ENCODE results near the gene SPPL2A. TPM values are rescaled to one million over a fixed set of nuclear protein-coding genes. Genes with fewer than 3 reads are reported as not detected.
A peak's percentile ranks its signal among the peaks of the same experiment; 100 is the strongest.
"Not testable (repeated sequence)": the region's sequence is repeated elsewhere in the genome, so short reads cannot be mapped to it uniquely, and the experiment has no call there.

Gene SPPL2A
- total and polyA plus RNA-seq, 7 experiments from 2014 or later = 40.6 to 100 (median 54.2) TPM

DNA sequence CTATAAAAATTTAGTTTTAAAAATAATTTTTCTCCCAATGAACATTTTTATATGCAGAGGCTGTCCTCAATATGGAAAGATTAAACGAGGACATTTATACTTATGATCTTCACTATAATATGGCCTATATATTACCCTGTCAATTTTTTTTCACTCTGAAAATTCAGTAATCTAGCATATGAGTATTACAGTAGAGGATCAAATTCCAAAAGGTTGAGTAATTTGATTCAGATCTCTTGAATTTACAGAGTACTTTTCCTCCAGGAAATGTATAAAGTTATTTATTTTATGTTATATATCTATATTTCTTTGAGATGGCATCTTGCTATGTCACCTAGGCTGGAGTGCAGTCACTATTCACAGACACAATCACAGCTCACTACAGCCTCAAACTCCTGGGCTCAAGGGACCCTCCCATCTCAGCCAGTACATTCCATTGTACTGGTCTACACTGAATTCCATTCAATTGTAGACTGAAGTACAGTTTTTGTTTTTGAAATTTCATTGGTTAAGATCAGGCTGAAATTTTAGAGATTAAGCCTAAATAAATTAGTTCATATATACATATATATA lies 62.7 kb downstream of the SPPL2A start:
- no peak overlapping the region for H3K4me3 Mint-ChIP-seq
- H3K36me3 Mint-ChIP-seq = peaks cover 0 to 12% (median 4%) of the 10 kb centered on the region in 5 donors
- H3K4me1 ChIP-seq (ENCODE audit: control insufficient read depth in 2 of 2, insufficient read depth in 2 of 2, low read length in 2 of 2) = no peaks in the 10 kb centered on the region
- H3K9me3 Mint-ChIP-seq = no peaks in the 10 kb centered on the region
- no peak overlapping the region for H3K4me3 ChIP-seq (ENCODE audit: low read length)
- H3K27me3 ChIP-seq (ENCODE audit: control insufficient read depth in 2 of 2, insufficient read depth in 2 of 2, low read length in 2 of 2) = no peaks in the 10 kb centered on the region
- H3K9me3 ChIP-seq (ENCODE audit: control insufficient read depth in 2 of 3, low read length in 3 of 3) = no peaks in the 10 kb centered on the region
- no peak overlapping the region for H3K27ac Mint-ChIP-seq
- intact Hi-C loops (cut with micrococcal nuclease) = no loop called here
- no peak overlapping the region for H3K27ac ChIP-seq (ENCODE audit: low read depth, low read length)
- DNase-seq = no peak
- ChIA-PET CTCF (no interaction called here), POLR2A (no interaction called here)
- no peaks in the 10 kb centered on the region for H3K4me1 Mint-ChIP-seq
- ATAC-seq = no peak
- no peaks in the 10 kb centered on the region for H3K27me3 Mint-ChIP-seq
- H3K36me3 ChIP-seq (ENCODE audit: control insufficient read depth in 2 of 3, insufficient read depth in 3 of 3, low read length in 3 of 3) = no peaks in the 10 kb centered on the region

DNA sequence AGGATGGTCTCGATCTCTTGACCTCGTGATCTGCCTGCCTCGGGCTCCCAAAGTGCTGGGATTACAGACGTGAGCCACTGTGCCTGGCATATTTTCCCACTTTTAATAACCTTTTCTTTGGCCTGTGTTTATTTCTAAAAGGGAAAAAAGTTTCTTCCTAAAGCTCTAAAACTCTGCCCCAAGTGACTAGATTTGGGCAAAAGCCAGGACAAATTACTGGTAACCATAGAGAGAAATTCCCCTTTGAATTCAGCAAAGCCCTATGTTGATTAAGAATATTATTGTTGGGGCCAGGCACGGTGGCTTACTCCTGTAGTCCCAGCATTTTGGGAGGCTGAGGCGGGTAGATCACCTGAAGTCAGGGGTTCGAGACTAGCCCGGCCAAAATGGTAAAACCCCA lies 67.4 kb downstream of the SPPL2A start:
- no peaks in the 10 kb centered on the region for H3K27me3 Mint-ChIP-seq
- ChIA-PET POLR2A (no interaction called here), CTCF (no interaction called here)
- ATAC-seq = no peak
- H3K9me3 Mint-ChIP-seq = no peaks in the 10 kb centered on the region
- intact Hi-C loops (cut with micrococcal nuclease) = no loop called here
- H3K27me3 ChIP-seq (ENCODE audit: control insufficient read depth in 2 of 2, insufficient read depth in 2 of 2, low read length in 2 of 2) = no peaks in the 10 kb centered on the region
- H3K9me3 ChIP-seq (ENCODE audit: control insufficient read depth in 2 of 3, low read length in 3 of 3) = no peaks in the 10 kb centered on the region
- H3K4me3 ChIP-seq (ENCODE audit: low read length) = no peak overlapping the region
- H3K4me3 Mint-ChIP-seq = no peak overlapping the region
- H3K36me3 Mint-ChIP-seq = peaks cover 0 to 8% (median 3%) of the 10 kb centered on the region in 5 donors
- no peak for DNase-seq
- no peaks in the 10 kb centered on the region for H3K4me1 ChIP-seq (ENCODE audit: control insufficient read depth in 2 of 2, insufficient read depth in 2 of 2, low read length in 2 of 2)
- no peak overlapping the region for H3K27ac ChIP-seq (ENCODE audit: low read depth, low read length)
- H3K27ac Mint-ChIP-seq = no peak overlapping the region
- no peaks in the 10 kb centered on the region for H3K36me3 ChIP-seq (ENCODE audit: control insufficient read depth in 2 of 3, insufficient read depth in 3 of 3, low read length in 3 of 3)
- peaks cover 0 to 2% (median 0%) of the 10 kb centered on the region in 7 donors for H3K4me1 Mint-ChIP-seq

DNA sequence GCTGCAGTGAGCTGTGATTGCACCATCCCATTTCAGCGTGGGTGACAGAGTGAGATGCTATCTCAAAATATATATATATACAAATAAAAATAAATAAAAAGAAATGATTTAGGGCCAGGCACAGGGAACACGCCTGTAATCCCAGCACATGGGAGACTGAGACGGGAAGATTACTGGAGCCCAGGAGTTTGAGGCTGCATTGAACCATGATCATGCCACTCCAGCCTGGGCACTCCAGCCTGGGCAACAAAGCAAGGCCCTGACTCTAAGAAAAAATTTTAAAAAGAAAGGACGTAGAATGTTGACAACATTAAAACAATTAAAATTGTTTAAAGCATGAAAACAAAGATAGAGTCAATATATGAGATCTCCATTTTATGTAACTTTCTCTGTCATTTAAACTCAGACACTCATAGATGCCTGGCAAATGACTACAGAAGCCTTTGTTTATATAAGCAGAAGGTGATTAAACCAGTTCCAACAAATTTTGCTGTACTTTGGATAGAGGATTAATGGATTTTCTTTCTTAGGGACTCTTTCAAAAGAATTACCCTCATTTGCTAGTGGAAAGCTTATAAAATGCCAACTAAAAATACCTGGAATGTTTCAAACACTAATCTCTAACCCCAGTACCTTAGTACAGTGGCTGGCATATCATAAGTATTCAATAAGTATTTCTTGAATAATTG lies 68.3 kb downstream of the SPPL2A start:
- H3K36me3 Mint-ChIP-seq = peaks cover 0 to 8% (median 2%) of the 10 kb centered on the region in 5 donors
- POLR2A ChIA-PET = interaction anchor here (1.1 kb wide), 1 partner anchor 11 kb away, joined by 4 read pairs; no protein-coding TSS in a partner anchor
- ATAC-seq = no peak

DNA sequence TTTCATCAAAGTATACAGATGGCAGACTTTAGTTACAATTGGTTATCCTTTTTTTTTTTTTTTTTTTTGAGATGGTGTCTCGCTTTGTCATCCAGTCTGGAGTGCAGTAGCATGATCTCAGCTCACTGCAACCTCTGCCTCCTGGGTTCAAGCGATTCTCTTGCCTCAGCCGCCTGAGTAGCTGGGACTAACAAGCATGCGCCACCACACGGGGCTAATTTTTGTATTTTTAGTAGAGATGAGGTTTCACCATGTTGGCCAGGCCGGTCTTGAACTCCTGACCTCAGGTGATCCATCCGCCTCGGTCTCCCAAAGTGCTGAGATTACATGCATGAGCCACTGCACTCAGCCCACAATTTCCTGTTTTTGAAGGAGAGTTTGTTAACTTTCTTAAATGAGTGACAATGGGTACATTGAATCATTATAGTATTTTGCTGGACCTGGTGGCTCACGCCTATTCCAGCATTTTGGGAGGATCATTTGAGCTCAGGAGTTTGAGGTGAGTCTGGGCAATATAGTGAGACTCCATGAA lies 70.8 kb downstream of the SPPL2A start:
- DNase-seq; H3K4me3 ChIP-seq (ENCODE audit: low read length); H3K4me1 ChIP-seq (ENCODE audit: control insufficient read depth in 2 of 2, insufficient read depth in 2 of 2, low read length in 2 of 2); POLR2A ChIA-PET; H3K27me3 ChIP-seq (ENCODE audit: control insufficient read depth in 2 of 2, insufficient read depth in 2 of 2, low read length in 2 of 2); ATAC-seq; H3K9me3 ChIP-seq (ENCODE audit: control insufficient read depth in 2 of 3, low read length in 3 of 3); H3K27ac Mint-ChIP-seq; CTCF ChIA-PET; H3K4me1 Mint-ChIP-seq; H3K4me3 Mint-ChIP-seq; H3K27me3 Mint-ChIP-seq; H3K9me3 Mint-ChIP-seq; H3K36me3 ChIP-seq (ENCODE audit: control insufficient read depth in 2 of 3, insufficient read depth in 3 of 3, low read length in 3 of 3); H3K36me3 Mint-ChIP-seq; intact Hi-C loops (cut with micrococcal nuclease); H3K27ac ChIP-seq (ENCODE audit: low read depth, low read length): not testable (repeated sequence)

More for the DNA sequence above, 68.3 kb downstream of the SPPL2A start:
- no peak for DNase-seq
- Mint-ChIP-seq H3K27me3 (no peaks in the 10 kb centered on the region), H3K4me1 (peaks cover 0 to 2% (median 0%) of the 10 kb centered on the region in 7 donors), H3K4me3 (no peak overlapping the region), H3K9me3 (no peaks in the 10 kb centered on the region), H3K27ac (no peak overlapping the region)
- Histone ChIP-seq H3K9me3 (ENCODE audit: control insufficient read depth in 2 of 3, low read length in 3 of 3) (no peaks in the 10 kb centered on the region), H3K27ac (ENCODE audit: low read depth, low read length) (no peak overlapping the region), H3K36me3 (ENCODE audit: control insufficient read depth in 2 of 3, insufficient read depth in 3 of 3, low read length in 3 of 3) (no peaks in the 10 kb centered on the region), H3K4me1 (ENCODE audit: control insufficient read depth in 2 of 2, insufficient read depth in 2 of 2, low read length in 2 of 2) (no peaks in the 10 kb centered on the region), H3K4me3 (ENCODE audit: low read length) (no peak overlapping the region), H3K27me3 (ENCODE audit: control insufficient read depth in 2 of 2, insufficient read depth in 2 of 2, low read length in 2 of 2) (no peaks in the 10 kb centered on the region)
- CTCF ChIA-PET = no interaction called here
- intact Hi-C loops (cut with micrococcal nuclease) = no loop called here

DNA sequence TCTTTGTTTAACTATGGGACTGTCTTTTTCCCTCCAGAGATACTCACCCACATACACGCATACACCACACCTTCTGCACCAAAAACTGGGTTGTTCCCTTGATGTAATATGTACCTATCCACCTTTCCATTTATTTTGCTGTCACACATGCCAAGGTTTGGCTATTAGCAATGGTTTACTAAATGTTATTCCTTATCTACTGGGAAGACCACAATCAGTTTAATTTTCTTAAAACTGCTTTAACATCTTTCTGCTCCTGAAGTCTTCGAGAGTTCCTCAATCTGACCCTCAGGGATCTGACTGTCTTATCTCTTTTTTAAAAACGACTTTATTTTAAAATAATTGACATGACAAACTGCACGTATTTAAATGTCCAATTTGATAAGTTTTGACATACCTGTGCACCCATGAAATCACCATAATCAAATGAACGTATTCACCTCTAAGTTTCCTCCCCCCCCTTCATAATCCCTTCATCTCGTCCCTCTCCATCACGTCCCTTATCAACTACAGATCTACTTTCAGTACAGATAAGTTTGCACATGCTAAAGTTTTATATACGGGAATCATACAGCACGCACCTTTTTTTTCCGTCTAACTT lies 78.1 kb downstream of the SPPL2A start:
- intact Hi-C loops (cut with micrococcal nuclease) = loop anchor here (2.0 to 10.0 kb wide), 5 partner anchors 19 to 1875 kb away; partner anchors contain the start of genes CEP152 (in 1 of the 2), COPS2 (in 1 of the 2), EID1 (in 1 of the 2) and GABPB1 (in 1 of the 2)
- peaks cover 16 to 26% of the 10 kb centered on the region in 2 donors for H3K4me1 ChIP-seq (ENCODE audit: control insufficient read depth in 2 of 2, insufficient read depth in 2 of 2, low read length in 2 of 2)
- Mint-ChIP-seq H3K9me3 (peaks cover 0 to 4% (median 0%) of the 10 kb centered on the region in 11 donors), H3K27ac (peak overlapping the region; percentile 90 to 99 (median 97)), H3K27me3 (no peaks in the 10 kb centered on the region), H3K4me3 (peak overlapping the region; percentile 86 to 100 (median 97)), H3K4me1 (peaks cover 40 to 55% (median 46%) of the 10 kb centered on the region in 7 donors), H3K36me3 (peaks cover 0 to 20% (median 6%) of the 10 kb centered on the region in 5 donors)
- H3K27me3 ChIP-seq (ENCODE audit: control insufficient read depth in 2 of 2, insufficient read depth in 2 of 2, low read length in 2 of 2) = no peaks in the 10 kb centered on the region
- peak in 1 of 9 donors; percentile 11 for DNase-seq
- no peak for ATAC-seq
- peak overlapping the region; percentile 93 for H3K27ac ChIP-seq (ENCODE audit: low read depth, low read length)
- no peaks in the 10 kb centered on the region for H3K9me3 ChIP-seq (ENCODE audit: control insufficient read depth in 2 of 3, low read length in 3 of 3)
- H3K4me3 ChIP-seq (ENCODE audit: low read length) = peak overlapping the region; percentile 99
- CTCF ChIA-PET = no interaction called here
- POLR2A ChIA-PET = interaction anchor here (0.8 to 3.1 kb wide), 4 partner anchors 77 to 332 kb away, joined by 4 to 9 read pairs (median 6); partner anchors contain the start of genes AP4E1 and GABPB1
- peaks cover 0 to 4% (median 0%) of the 10 kb centered on the region in 3 experiments for H3K36me3 ChIP-seq (ENCODE audit: control insufficient read depth in 2 of 3, insufficient read depth in 3 of 3, low read length in 3 of 3)

DNA sequence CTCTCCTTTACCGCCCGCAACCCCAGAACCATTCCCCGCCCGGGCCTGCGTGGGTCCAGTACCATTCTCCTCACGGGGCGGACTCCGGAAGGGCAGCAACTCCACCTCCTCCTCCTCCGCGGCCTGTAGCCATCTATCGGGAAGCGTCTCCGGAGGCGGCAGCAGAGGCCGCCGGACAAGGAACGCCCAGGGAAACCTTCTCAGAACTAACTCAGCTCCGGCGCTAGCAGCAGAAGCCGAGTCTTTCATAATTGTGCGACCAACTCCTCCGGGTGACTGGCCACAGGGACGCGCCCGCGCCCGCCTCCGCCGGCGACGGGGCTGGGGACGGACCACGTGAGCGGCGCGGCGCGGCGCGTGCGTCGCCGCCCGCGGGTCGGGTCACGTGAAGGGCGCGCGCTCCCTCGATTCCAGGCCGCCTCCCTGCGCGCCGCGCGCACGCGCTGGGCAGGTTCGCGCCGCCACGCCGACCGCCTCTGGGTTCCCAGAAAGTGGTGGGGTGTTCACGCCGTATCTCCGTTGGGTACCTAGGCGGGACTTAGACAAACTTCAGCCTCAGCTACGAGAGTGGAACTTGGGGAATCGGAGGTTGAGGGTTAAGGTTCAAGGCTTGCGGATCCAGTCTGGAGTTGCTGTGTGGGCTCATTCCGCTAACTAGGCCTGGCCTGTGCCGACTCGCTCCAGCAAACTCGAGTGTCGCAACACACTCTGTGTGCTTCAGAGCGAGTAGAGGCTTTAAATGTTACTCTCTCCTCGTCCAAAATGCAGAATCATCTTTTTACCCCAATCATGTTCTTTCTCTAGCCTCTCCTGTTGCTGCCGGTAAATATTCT lies 78.8 kb downstream of the SPPL2A start, which contains the start of gene TRPM7:
TSS of gene TRPM7 (minus strand) at position 329 of the 833 bp plus-strand sequence. CDS start at position 65, 264 bp downstream.
- H3K27me3 ChIP-seq (ENCODE audit: control insufficient read depth in 2 of 2, insufficient read depth in 2 of 2, low read length in 2 of 2) = no peaks in the 10 kb centered on the region
- H3K9me3 Mint-ChIP-seq = peaks cover 0 to 4% (median 0%) of the 10 kb centered on the region in 11 donors
- CTCF ChIA-PET = no interaction called here
- H3K4me1 ChIP-seq (ENCODE audit: control insufficient read depth in 2 of 2, insufficient read depth in 2 of 2, low read length in 2 of 2) = peaks cover 16 to 26% of the 10 kb centered on the region in 2 donors
- peak within 1 kb of the TSS; percentile 93 for H3K27ac ChIP-seq (ENCODE audit: low read depth, low read length)
- DNase-seq (peak; percentile 83 to 93 (median 90)), ATAC-seq (peak; percentile 91)
- peak within 1 kb of the TSS; percentile 86 to 100 (median 97) for H3K4me3 Mint-ChIP-seq
- H3K27ac Mint-ChIP-seq = peak within 1 kb of the TSS; percentile 91 to 99 (median 97)
- POLR2A ChIA-PET = interaction anchor here (0.8 to 3.1 kb wide), 10 partner anchors 10 to 332 kb away, joined by 3 to 9 read pairs (median 4); partner anchors contain the start of genes GABPB1 and USP8
- H3K36me3 Mint-ChIP-seq = peaks cover 0 to 20% (median 6%) of the 10 kb centered on the region in 5 donors
- peak within 1 kb of the TSS; percentile 99 for H3K4me3 ChIP-seq (ENCODE audit: low read length)
- H3K36me3 ChIP-seq (ENCODE audit: control insufficient read depth in 2 of 3, insufficient read depth in 3 of 3, low read length in 3 of 3) = peaks cover 0 to 4% (median 0%) of the 10 kb centered on the region in 3 experiments
- intact Hi-C loops (cut with micrococcal nuclease) = loop anchor here (1.0 to 10.0 kb wide), 12 partner anchors 11 to 1874 kb away; partner anchors contain the start of genes SPPL2A (in 2 of the 2), USP8 (in 2 of the 2), AP4E1 (in 1 of the 2) and CEP152 (in 1 of the 2)
- H3K9me3 ChIP-seq (ENCODE audit: control insufficient read depth in 2 of 3, low read length in 3 of 3) = no peaks in the 10 kb centered on the region
- peaks cover 42 to 62% (median 51%) of the 10 kb centered on the region in 7 donors for H3K4me1 Mint-ChIP-seq
- H3K27me3 Mint-ChIP-seq = no peaks in the 10 kb centered on the region

Data from naive thymus-derived CD4-positive, alpha-beta T cell (primary cell).